GM23338 (cell line): ENCODE results near the gene SFR1. TPM values are rescaled to one million over a fixed set of nuclear protein-coding genes. Genes with fewer than 3 reads are reported as not detected.

Experiments
- ATAC-seq: fragments of 200-7000 bp; cut with Tn5 transposase; 3 replicates; pipeline ENCODE4 v1.9.1; 2020
- DNase-seq: peaks from one replicate; pipeline ENCODE4 v3.0.0-alpha.2; 2015; ENCODE audit warnings: low spot score
- H2AFZ ChIP-seq: fragments of 200-600 bp; sonication (generic); 2 replicates; pipeline ENCODE4 v1.8.0; 2016; ENCODE audit warnings: antibody characterized with exemption, mild to moderate bottlenecking, moderate library complexity
- H3F3A ChIP-seq: fragments of 200-600 bp; sonication (generic); replicated peaks from 2 replicates; pipeline ENCODE4 v1.8.0; 2017; ENCODE audit warnings: antibody characterized with exemption, mixed run types, low read depth
- H3K27ac ChIP-seq: fragments of 200-600 bp; sonication (generic); 2 replicates; pipeline ENCODE4 v1.6.1; 2016; ENCODE audit warnings: low read depth
- H3K27me3 ChIP-seq: fragments of 200-600 bp; sonication (generic); 2 replicates; pipeline ENCODE4 v1.8.0; 2016; ENCODE audit warnings: mild to moderate bottlenecking, mixed run types, moderate library complexity; ENCODE audit not compliant: insufficient read depth
- H3K36me3 ChIP-seq: fragments of 200-600 bp; sonication (generic); 2 replicates; pipeline ENCODE4 v1.8.0; 2016; ENCODE audit warnings: mild to moderate bottlenecking; ENCODE audit not compliant: insufficient read depth
- H3K4me1 ChIP-seq: fragments of 200-600 bp; sonication (generic); 2 replicates; pipeline ENCODE4 v1.8.0; 2016; ENCODE audit warnings: mild to moderate bottlenecking, moderate library complexity; ENCODE audit not compliant: insufficient read depth
- H3K4me2 ChIP-seq: fragments of 200-600 bp; sonication (generic); 2 replicates; pipeline ENCODE4 v1.7.1; 2017; ENCODE audit warnings: mixed run types
- H3K4me3 ChIP-seq: fragments of 200-600 bp; sonication (generic); 2 replicates; pipeline ENCODE4 v1.6.1; 2016; ENCODE audit warnings: mixed run types
- H3K79me2 ChIP-seq: fragments of 200-600 bp; sonication (generic); replicated peaks from 2 replicates; pipeline ENCODE4 v1.8.0; 2017; ENCODE audit warnings: mild to moderate bottlenecking; ENCODE audit not compliant: insufficient read depth
- H3K9me2 ChIP-seq: fragments of 200-600 bp; sonication (generic); 2 replicates; pipeline ENCODE4 v1.8.0; 2017; ENCODE audit not compliant: insufficient read depth
- H4K20me1 ChIP-seq: fragments of 200-600 bp; sonication (generic); replicated peaks from 2 replicates; pipeline ENCODE4 v1.8.0; 2017; ENCODE audit warnings: mild to moderate bottlenecking; ENCODE audit not compliant: insufficient read depth
- H3K27ac Mint-ChIP-seq: 2 replicates; pipeline ENCODE4 v1.8.0; 2020; ENCODE audit warnings: inconsistent platforms, mild to moderate bottlenecking, moderate library complexity, mixed read lengths
- H3K27me3 Mint-ChIP-seq: 3 replicates; pipeline ENCODE4 v1.8.0; 2022; ENCODE audit warnings: low read depth, mild to moderate bottlenecking, moderate library complexity, mixed read lengths, inconsistent platforms; ENCODE audit not compliant: insufficient read depth, poor library complexity
- H3K36me3 Mint-ChIP-seq: 3 replicates; pipeline ENCODE4 v1.8.0; 2021; ENCODE audit warnings: low read depth, mild to moderate bottlenecking, inconsistent platforms, moderate library complexity, mixed read lengths
- H3K4me1 Mint-ChIP-seq: 3 replicates; pipeline ENCODE4 v1.8.0; 2020; ENCODE audit warnings: mild to moderate bottlenecking, inconsistent platforms, mixed read lengths
- H3K4me3 Mint-ChIP-seq: 3 replicates; pipeline ENCODE4 v1.8.0; 2021; ENCODE audit warnings: moderate library complexity, mild to moderate bottlenecking, inconsistent platforms, mixed read lengths
- H3K9me3 Mint-ChIP-seq: 3 replicates; pipeline ENCODE4 v1.8.0; 2020; ENCODE audit warnings: moderate library complexity, mild to moderate bottlenecking, inconsistent platforms, mixed read lengths
- CREB1 ChIP-seq: fragments of 250-450 bp; sonication (Bioruptor Pico); IDR thresholded peaks from 2 replicates; pipeline ENCODE4 v1.5.0; 2020; ENCODE audit warnings: low read depth, mild to moderate bottlenecking, moderate library complexity
- CTCF ChIP-seq, 2 experiments: fragments of 200-600 bp in 1 of 2; sonication (generic) in 1 of 2; conservative IDR thresholded peaks; 2 replicates each; pipeline versions ENCODE4 v1.5.1 to v1.6.1; 2016 to 2017; ENCODE audit warnings: antibody characterized with exemption in 2 of 2, low read depth in 2 of 2, mild to moderate bottlenecking in 2 of 2, moderate library complexity in 1 of 2
- EZH2 ChIP-seq: fragments of 200-600 bp; sonication (generic); IDR thresholded peaks from one replicate; pipeline ENCODE4 v1.8.0; 2017; ENCODE audit warnings: antibody characterized with exemption, mild to moderate bottlenecking, low read depth; ENCODE audit not compliant: unreplicated experiment
- EZH2phosphoT487 ChIP-seq: fragments of 200-600 bp; sonication (generic); IDR thresholded peaks from one replicate; pipeline ENCODE4 v1.8.1; 2018; ENCODE audit warnings: antibody characterized with exemption; ENCODE audit not compliant: unreplicated experiment
- JUNB ChIP-seq: IDR thresholded peaks from one replicate; pipeline ENCODE4 v1.6.1; 2016; ENCODE audit warnings: antibody characterized with exemption; ENCODE audit not compliant: unreplicated experiment
- NANOG ChIP-seq: IDR thresholded peaks from 2 replicates; pipeline ENCODE4 v1.6.1; 2016; ENCODE audit warnings: antibody characterized with exemption, borderline replicate concordance
- POLR2AphosphoS5 ChIP-seq: IDR thresholded peaks from 2 replicates; pipeline ENCODE4 v1.6.1; 2016; ENCODE audit warnings: antibody characterized with exemption, low read depth
- ZNF114 ChIP-seq: fragments of 250-450 bp; sonication (Bioruptor Pico); IDR thresholded peaks from 2 replicates; pipeline ENCODE4 v1.5.0; 2020; ENCODE audit warnings: mild to moderate bottlenecking, moderate library complexity
- ZNF331 ChIP-seq: fragments of 250-450 bp; sonication (Bioruptor Pico); IDR thresholded peaks from 2 replicates; pipeline ENCODE4 v1.5.0; 2020; ENCODE audit warnings: low read depth, mild to moderate bottlenecking, moderate library complexity
- ZNF462 ChIP-seq: fragments of 250-450 bp; sonication (Bioruptor Pico); IDR thresholded peaks from 2 replicates; pipeline ENCODE4 v1.5.0; 2020; ENCODE audit warnings: mild to moderate bottlenecking, moderate library complexity
- polyA plus RNA-seq: library from polyadenylated mRNA; unstranded; fragments of >200 nt; fragmentation: Nextera tagmentation; extraction: Ambion mirVana; gene quantifications from 2 replicates; pipeline ENCODE4 v1.2.1, GENCODE V29; 2016
- total RNA-seq: library from RNA; depleted of rRNA; stranded (reverse); fragments of >200 nt; shearing (Covaris generic); gene quantifications from 2 replicates; pipeline ENCODE4 v1.2.3, GENCODE V29; 2014

Gene SFR1
- total and polyA plus RNA-seq, 2 experiments from 2014 or later: 8.3 to 13.0 TPM

GRCh38 chr10:104096692-104097091, 25.3 kb upstream of the SFR1 start:
- ATAC-seq (no peak), DNase-seq (no peak)
- Mint-ChIP-seq H3K4me1 (no peaks in the 10 kb centered on the region), H3K36me3 (peaks cover 7% of the 10 kb centered on the region; the same call in 1 of the 3 replicates), H3K27me3 (no peaks in the 10 kb centered on the region), H3K4me3 (no peak overlapping the region), H3K27ac (no peak overlapping the region), H3K9me3 (peaks cover 11% of the 10 kb centered on the region; the same call in 1 of the 3 replicates)
- H3K27me3 ChIP-seq: no peaks in the 10 kb centered on the region
- H3K79me2 ChIP-seq: no peaks in the 10 kb centered on the region
- no peak overlapping the region for H3K4me3 ChIP-seq
- no peaks in the 10 kb centered on the region; the same call in 1 of the 2 replicates for H3K36me3 ChIP-seq
- H3K9me2 ChIP-seq: peaks cover 3% of the 10 kb centered on the region; the same call in 1 of the 2 replicates
- H2AFZ ChIP-seq: no peak overlapping the region
- no peak overlapping the region for H3K27ac ChIP-seq
- no peaks in the 10 kb centered on the region for H4K20me1 ChIP-seq
- no peak overlapping the region for H3K4me2 ChIP-seq
- no peaks in the 10 kb centered on the region for H3K4me1 ChIP-seq
- H3F3A ChIP-seq: no peaks in the 10 kb centered on the region
- TF ChIP-seq EZH2phosphoT487 (no peak), JUNB (no peak)

GRCh38 chr10:104098358-104098925, 23.5 kb upstream of the SFR1 start:
- H3K4me3 Mint-ChIP-seq: no peak overlapping the region
- TF ChIP-seq NANOG: no peak
- no peak for TF ChIP-seq ZNF462 (CRISPR knock-in tag)
- no peak for TF ChIP-seq POLR2AphosphoS5
- TF ChIP-seq CREB1 (CRISPR knock-in tag): no peak
- TF ChIP-seq CTCF (conservative IDR thresholded peaks at IDR 0.05; ENCODE audit: low read depth in 2 of 2): no peak
- TF ChIP-seq ZNF114 (CRISPR knock-in tag): no peak
- no peak for TF ChIP-seq EZH2
- TF ChIP-seq ZNF331 (CRISPR knock-in tag): no peak

More at GRCh38 chr10:104098358-104098925, 23.5 kb upstream of the SFR1 start:
- Histone ChIP-seq H2AFZ (no peak overlapping the region), H3K79me2 (no peaks in the 10 kb centered on the region), H3K4me3 (no peak overlapping the region), H4K20me1 (no peaks in the 10 kb centered on the region), H3K4me2 (no peak overlapping the region), H3K36me3 (no peaks in the 10 kb centered on the region; the same call in 1 of the 2 replicates), H3K9me2 (peaks cover 3% of the 10 kb centered on the region; the same call in 1 of the 2 replicates), H3K4me1 (no peaks in the 10 kb centered on the region), H3K27me3 (no peaks in the 10 kb centered on the region), H3F3A (no peaks in the 10 kb centered on the region), H3K27ac (no peak overlapping the region)
- DNase-seq (no peak), ATAC-seq (no peak)
- Mint-ChIP-seq H3K36me3 (peaks cover 7% of the 10 kb centered on the region; the same call in 1 of the 3 replicates), H3K4me1 (no peaks in the 10 kb centered on the region), H3K27me3 (no peaks in the 10 kb centered on the region), H3K27ac (no peak overlapping the region), H3K9me3 (peaks cover 11% of the 10 kb centered on the region; the same call in 1 of the 3 replicates)
